Activated T-cell treated with anti-CD3 and anti-CD28 coated beads for 48 hours (primary cell): ENCODE data around the gene ZDHHC20.
"Not testable (repeated sequence)": the region's sequence is repeated elsewhere in the genome, so short reads cannot be mapped to it uniquely, and the experiment has no call there.

Experiments
- DNase-seq: peaks from one replicate; pipeline ENCODE4 v3.0.0-alpha.2; 2020; ENCODE audit warnings: low read depth

ZDHHC20 gene

DNA sequence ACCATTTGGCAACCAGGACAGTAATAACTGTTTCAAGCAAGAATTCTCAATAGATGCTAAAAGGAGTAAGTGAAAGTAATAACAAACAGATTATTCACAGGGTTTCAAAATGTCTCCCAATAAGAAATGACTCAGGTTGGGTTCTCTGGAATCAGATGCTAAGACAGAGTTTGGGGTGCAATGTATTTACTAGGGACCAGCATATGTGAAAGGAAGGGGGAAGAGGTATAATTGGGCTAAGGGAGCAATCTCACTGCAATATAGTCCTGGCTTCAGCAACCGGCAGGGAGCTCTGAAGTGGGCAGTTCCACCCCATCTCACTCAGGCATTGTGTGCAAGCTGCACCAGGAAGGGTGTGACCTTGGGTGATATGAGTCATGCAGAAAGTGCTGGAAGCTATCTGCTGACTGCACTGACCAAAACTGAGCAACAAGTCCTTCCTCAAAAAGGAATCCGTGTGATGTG lies 23.4 kb downstream of the ZDHHC20 start:
- no peak for DNase-seq

DNA sequence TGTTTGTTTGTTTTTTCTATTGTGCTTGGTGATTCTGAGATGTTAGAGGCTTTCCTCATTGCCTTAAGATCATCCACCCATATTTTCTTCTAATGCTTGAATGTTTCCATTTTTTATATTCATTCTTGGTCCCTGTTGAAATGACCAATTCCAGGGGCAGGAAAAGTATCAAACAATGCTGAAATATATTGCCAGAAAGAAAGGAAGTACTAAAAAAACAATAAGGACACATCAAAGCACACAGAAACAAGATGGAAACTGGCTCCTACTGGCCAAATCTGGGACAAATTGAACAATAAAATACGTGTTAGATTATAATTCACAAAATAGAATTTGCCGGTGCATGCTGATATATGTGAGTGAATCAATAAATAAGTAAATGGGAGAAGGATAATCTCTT lies 23.9 kb downstream of the ZDHHC20 start:
- DNase-seq = no peak

DNA sequence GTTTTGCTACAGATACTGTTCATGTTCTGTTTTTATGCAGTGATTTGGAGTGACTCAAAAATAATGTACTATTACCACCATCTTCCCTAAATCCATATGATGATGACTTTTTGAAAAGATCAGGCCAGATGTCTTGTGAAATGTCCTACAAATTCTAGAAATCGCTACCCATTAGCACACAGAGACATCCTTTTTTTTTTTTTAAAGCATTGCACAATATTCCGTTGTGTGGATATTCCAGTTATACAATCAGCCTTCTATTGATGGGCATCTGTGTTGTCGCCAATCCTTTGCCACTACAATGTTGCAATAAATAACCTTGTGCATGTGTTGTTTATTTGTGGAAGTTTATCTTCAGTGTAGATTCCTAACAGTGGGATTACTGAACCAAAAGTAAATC lies 24.5 kb downstream of the ZDHHC20 start:
- no peak for DNase-seq

- DNase-seq = no peak
Observed at GRCh38 chr13:21429211-21429610, 29.9 kb downstream of the ZDHHC20 start.

DNA sequence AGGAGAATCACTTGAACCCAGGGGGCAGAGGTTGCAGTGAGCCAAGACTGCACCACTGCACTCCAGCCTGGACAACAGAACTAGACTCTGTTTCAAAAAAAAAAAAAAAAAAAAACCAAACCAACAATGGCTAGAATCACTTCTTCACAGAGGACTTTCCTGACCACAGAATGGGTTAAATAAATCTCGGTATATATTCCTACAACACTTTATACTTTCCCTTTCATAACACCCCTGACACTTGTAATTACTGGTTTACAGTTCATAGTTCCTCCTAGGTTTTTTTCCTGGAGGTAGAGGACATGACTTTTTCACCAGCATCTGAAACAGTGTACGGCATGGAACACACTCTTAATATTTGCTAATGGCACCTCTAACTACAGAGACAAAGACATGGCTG lies 31.4 kb downstream of the ZDHHC20 start:
- DNase-seq = no peak

DNA sequence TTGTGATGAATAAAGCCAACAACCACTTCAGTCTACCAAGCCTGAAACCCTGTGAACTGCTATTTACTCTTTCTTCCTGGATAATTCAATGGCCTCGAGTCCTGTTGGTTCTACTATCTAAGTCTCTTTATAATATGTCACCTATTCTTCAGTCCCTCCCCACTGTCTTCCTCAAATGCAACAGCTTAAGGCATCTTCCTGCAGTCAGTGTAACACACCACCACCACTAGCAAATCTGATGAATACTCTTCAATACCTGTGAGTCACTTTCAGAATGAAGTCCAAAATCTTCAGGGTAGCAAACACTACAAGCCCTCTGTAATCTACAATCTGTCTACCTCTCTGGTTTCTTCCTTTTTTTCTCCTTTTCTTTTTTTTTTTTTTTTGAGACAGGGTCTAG lies 32.9 kb downstream of the ZDHHC20 start:
- no peak for DNase-seq

DNA sequence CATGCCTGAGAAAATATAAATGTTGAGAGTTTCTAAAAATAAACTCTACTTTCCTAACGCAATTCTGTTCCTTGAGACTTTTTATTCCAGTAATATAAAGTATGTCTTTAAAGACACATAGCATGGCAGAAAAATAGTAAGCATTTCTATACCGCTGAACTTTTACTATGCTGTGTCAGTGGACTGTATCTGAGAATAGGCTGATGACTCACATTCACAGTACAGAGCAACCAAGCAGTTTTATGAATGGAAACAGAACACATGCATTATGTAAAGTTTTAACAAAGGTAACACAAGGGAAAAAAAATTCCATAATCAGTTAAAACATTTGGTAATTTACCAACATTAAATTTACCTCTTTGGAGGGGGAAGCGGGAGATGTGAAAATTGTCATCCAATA lies 38.4 kb downstream of the ZDHHC20 start:
- DNase-seq = no peak

DNA sequence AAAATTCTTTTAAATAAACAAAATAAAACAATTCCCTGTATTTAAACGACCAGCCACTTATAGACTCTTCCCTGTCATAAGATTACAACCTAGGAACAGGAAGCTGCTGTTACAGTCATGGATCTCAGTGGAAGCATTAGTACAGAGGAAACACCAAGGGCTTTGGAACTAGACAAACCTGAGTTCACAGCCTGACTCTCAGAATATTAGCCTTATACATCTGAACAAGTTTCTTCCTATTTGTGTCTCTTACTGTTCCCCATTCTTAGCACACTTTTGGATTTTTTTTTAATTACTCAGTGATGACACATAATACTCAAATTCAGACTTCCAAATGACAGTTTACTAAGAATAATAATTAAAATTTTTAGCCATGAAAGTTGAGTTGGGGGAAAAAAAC lies 46.1 kb downstream of the ZDHHC20 start:
- no peak for DNase-seq

- DNase-seq = not testable (repeated sequence)
Observed at GRCh38 chr13:21410453-21410852, 48.6 kb downstream of the ZDHHC20 start.

DNA sequence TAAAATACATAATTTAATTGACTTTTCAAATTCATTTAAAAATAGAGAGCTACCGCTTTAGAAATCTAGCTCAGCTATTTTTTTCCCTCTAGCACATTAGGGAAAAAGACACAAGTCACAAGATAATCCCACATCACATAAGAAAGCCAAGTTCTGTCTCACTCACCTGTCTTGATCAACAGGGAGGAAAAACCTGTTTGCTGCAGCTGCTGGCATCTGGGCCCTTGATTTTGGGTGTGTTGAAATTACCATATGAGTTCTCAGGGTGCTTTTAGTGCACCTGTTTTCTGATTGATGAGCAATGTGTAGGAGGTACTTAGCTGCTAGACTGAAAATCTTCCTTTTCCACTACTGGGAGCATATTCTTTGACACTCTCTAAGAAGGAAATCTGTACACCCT lies 53.8 kb downstream of the ZDHHC20 start:
- DNase-seq = no peak

DNA sequence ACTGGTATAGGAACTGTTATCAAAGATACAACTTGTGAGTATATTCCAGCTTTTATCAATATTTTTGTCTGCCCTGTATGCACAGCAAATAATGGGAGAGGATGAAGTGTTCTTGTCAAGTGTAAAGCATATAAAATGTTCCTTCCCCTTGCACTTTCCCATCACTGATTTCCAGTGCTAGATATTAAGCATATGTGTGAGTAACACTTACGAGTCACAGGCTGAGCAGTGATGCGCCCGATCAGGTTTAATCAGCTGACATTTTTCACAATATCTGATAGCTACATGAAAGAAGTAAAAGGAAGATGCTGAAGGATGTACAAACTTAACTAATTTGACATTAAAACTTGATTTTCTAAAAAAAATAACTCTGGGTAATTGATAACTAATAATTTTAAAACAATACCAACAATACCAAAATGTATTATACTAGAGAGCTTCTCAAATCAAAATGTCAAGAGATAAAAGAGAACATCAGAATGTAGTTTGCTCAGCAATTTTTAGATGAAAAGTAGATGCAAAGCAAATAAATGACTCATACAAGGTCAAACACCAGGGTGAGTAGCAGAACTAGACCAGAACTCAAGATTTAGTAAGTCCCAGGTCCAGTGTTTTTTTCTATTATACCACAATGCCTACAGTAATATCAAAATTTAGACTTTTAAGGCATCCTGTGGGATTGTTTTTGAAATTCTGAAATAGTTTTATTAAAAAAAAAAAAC lies 56.4 kb downstream of the ZDHHC20 start:
- DNase-seq = no peak

DNA sequence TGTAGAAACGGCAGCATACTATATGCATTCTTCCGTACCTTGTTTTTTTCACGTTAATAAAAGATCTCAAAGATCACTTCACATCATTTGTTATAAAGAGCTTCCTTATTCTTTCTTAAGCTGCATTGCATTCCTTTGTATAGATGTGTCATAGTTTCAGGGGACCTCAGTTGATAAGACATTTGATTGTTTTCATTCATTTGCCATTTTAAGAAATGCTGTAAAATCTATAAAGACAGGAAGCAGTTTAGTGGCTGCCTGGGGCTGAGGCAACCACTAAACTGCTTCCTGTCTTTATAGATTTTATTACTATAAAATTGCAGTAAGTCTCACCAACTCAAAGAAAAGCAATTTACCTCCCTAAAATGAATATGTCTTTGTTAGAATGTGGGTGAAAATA lies 59.4 kb downstream of the ZDHHC20 start:
- no peak for DNase-seq

DNA sequence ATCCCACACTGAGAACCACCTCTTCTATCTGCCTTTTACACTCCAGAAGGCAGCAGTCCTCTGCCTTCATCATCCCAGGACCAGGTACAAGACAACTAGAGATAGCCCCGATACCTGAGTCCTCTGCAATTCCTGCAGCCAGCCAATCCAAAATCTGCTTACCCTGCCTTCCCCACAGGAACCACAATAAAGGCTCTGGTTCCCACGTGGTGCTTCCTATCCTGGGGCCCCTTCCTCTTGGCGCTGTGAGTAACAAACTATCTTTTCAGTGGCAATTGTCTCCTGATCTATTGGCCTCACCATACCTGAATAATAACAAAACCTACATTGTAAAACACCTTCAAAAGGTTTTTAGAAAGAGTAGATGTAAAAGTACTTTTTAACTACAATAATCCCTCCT lies 63.1 kb downstream of the ZDHHC20 start:
- DNase-seq = no peak

GRCh38 chr13:21389124-21389523 lies 70.0 kb downstream of the ZDHHC20 start:
- no peak for DNase-seq

DNA sequence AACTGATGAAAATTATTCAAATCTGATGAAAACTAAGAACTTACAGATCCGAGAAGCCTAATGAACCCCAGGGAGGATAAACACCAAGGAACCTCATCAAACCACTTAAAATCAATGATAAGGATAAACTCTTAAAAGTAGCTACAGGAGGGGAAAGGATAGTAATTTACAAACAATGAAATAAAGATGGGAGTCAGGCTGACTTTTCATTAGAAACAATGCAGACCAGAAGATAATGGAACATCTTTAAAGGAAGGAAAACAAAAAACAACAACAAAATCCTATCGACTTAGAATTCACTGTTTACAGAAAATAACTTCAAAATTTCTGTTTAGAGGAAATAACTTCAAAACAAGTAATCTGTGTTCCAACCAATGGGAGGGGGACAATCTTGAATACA lies 73.4 kb downstream of the ZDHHC20 start:
- no peak for DNase-seq

GRCh38 chr13:21383090-21383489 lies 76.0 kb downstream of the ZDHHC20 start:
- DNase-seq = no peak

DNA sequence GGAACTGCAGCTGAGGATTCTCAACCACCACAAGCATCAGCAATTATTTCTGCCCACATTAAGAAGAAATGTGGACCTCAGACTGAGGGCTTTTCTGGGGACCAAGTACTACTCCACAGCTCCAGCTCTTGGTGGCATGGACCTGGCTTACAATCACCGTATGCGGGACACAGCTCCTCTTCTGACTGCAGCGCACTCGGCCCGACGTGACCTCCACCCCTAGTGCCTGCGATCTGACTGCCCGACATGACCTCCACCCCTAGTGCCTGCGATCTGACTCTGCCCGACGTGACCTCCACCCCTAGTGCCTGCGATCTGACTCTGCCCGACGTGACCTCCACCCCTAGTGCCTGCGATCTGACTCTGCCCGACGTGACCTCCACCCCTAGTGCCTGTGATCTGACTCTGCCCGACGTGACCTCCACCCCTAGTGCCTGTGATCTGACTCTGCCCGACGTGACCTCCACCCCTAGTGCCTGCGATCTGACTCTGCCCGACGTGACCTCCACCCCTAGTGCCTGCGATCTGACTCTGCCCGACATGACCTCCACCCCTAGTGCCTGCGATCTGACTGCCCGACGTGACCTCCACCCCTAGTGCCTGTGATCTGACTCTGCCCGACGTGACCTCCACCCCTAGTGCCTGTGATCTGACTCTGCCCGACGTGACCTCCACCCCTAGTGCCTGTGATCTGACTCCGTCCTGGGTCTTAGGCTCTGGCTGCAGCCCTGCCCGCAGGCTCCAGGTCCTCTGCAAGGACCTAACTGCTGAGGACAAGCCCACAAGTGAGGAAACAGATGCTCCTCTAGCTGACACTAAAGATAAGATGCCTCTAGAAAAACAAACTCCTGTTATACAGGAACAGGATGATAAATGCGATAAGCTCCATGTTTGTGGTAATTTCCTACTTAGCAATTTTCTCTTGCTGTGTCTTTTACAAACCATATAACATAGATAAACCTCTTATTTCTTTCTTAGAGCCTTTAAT lies 81.8 kb downstream of the ZDHHC20 start:
- not testable (repeated sequence) for DNase-seq

DNA sequence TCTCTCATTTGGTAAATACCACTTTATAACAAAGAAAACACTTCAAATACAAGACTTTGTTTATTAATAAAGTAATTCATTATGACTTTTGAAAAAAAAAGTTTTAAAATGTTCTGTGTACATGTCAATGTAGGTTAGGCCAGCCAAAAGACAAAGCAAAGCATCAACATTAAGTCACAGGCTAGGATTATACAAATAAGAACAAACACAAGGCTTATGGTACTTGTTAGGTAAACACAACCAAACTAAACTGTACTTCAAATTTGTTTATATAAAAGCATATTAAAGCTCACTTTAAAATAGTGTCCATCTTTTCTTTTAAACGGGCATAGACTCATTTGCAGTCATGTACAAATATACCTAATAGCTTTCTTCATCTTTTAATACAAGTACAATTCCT lies 86.6 kb downstream of the ZDHHC20 start:
- no peak for DNase-seq

DNA sequence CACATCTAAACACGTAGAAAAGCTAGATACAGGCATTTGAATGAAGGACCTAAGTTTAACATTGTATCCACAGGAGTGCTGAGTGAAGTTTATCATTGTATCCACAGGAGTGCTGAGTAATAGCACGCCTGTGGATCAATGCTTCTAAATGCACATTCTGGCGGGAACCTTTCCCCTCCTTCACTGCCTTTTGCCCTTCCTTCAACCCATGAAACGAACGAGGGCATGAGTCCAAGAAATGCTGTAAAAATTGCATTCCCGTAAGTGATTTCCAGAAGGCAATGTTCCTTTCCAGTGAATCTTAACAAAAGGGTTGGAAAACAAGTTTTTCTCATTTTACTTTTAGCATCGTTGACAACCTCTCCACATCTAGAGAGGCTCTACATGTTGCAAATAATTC lies 88.1 kb downstream of the ZDHHC20 start:
- DNase-seq = no peak

DNA sequence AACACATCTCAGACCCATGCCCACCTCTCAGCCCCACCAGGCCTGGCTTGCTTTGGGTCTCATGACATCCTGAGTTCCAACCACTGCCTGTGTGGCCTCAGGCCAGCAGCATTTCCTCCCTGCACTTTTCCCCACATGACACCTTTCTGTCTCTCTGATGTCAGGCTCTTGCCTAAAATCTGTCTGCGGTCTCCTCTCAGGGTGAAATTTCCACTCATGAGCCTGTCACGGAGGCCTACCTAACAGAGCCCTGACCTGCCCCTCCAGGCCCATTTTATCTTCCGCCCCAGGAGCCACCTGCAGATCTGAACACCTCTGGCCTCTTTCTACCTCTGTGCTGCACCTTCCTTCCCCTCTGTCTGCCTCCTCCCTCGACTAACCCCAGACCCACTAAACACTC lies 93.5 kb downstream of the ZDHHC20 start:
- no peak for DNase-seq

- DNase-seq = no peak
Observed at GRCh38 chr13:21364916-21365315, 94.2 kb downstream of the ZDHHC20 start.

DNA sequence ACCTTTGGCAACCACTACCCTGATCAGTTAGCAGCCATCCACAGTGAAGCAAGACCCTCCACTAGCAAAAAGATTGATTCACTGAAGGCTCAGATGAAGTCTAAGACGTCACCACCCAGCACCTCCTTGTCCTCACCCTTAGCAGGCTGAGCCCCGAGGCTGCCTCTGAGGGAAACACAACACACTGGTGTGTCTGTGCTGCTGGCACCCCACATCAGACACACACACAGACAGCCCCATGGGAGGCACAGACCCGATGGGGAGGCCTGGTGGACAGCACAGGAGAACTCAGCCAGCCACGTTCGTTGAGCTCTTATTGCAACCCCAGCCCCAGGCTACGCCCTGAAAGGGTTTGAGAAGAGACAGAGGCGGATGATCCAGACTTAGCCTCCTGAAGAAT lies 94.7 kb downstream of the ZDHHC20 start:
- DNase-seq = no peak

DNA sequence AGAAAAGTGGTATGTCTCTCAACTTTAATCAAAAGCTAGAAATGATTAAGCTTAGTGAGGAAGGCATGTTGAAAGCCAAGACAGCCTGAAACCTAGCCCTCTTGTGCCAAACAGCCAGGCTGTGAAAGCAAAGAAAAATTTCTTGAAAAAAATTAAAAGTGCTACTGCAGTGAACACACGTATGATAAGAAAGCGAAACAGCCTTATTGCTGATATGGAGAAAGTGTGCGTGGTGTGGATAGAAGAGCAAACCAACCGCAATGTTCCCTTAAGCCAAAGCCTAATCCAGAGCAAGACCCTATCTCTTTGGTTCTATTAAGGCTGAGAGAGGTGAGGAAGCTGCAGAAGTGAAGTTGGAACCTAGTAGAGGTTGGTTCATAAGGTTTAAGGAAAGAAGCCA lies 96.4 kb downstream of the ZDHHC20 start:
- DNase-seq = no peak
